ENCODE measurements around the gene C1D. TPM values are rescaled to one million over a fixed set of nuclear protein-coding genes. Genes with fewer than 3 reads are reported as not detected.

C1D gene
- total RNA-seq, 2 experiments from 2014 or later, result 19.1 to 36.3 TPM

DNA sequence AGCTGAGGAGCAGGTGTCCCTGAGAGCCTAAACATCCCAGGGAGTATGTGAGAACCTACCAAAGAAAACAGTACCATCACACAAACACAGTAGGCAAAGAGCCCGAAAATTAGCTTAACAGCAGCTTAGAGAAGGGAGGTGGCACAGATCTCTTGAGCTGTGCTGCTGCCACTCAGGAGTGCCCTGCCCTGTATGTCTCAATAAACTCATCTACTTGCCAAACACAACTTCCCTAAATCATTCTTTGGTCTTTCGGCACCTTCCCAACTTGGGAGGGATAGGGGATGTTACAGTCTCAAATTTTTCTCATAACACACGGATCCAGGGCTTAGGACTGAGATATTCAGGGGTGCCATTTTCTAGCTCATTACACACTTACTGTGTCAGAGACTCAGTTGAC, 45.3 kb upstream of the C1D start:
- Histone ChIP-seq H3K4me1 (ENCODE audit: insufficient read depth, low read length, poor library complexity, severe bottlenecking) (no peaks in the 10 kb centered on the region), H3K36me3 (ENCODE audit: insufficient read depth, low read length) (no peaks in the 10 kb centered on the region), H3K4me3 (ENCODE audit: low read depth, low read length, poor library complexity, severe bottlenecking) (no peak overlapping the region), H3K9me2 (ENCODE audit: insufficient read depth, low read length) (no peaks in the 10 kb centered on the region), H3K9me3 (ENCODE audit: low read length) (peaks cover 17% of the 10 kb centered on the region), H2AFZ (ENCODE audit: low read length) (no peak overlapping the region), H3K4me2 (ENCODE audit: low read length) (no peak overlapping the region), H4K20me1 (ENCODE audit: insufficient read depth, low read length) (no peaks in the 10 kb centered on the region), H3K79me2 (ENCODE audit: insufficient read depth, low read depth, low read length) (no peaks in the 10 kb centered on the region), H3K27ac (ENCODE audit: low read depth, low read length, poor library complexity, severe bottlenecking) (no peak overlapping the region)
- no peak for DNase-seq (ENCODE audit: low spot score)
- TF ChIP-seq EZH2phosphoT487 (IDR thresholded peaks at IDR 0.05; ENCODE audit: borderline replicate concordance, low read depth, low read length), result no peak
- TF ChIP-seq, protein P1, sequence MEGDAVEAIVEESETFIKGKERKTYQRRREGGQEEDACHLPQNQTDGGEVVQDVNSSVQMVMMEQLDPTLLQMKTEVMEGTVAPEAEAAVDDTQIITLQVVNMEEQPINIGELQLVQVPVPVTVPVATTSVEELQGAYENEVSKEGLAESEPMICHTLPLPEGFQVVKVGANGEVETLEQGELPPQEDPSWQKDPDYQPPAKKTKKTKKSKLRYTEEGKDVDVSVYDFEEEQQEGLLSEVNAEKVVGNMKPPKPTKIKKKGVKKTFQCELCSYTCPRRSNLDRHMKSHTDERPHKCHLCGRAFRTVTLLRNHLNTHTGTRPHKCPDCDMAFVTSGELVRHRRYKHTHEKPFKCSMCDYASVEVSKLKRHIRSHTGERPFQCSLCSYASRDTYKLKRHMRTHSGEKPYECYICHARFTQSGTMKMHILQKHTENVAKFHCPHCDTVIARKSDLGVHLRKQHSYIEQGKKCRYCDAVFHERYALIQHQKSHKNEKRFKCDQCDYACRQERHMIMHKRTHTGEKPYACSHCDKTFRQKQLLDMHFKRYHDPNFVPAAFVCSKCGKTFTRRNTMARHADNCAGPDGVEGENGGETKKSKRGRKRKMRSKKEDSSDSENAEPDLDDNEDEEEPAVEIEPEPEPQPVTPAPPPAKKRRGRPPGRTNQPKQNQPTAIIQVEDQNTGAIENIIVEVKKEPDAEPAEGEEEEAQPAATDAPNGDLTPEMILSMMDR (conservative IDR thresholded peaks at IDR 0.05; ENCODE audit: low read length), result no peak
- ChIA-PET POLR2A (interaction anchor here (0.6 to 1.7 kb wide), 4 partner anchors 8 to 184 kb away, joined by 3 to 6 read pairs (median 4); no protein-coding TSS in a partner anchor), CTCF (ENCODE audit: unreplicated experiment) (interaction anchor here (1.4 kb wide), 1 partner anchor 14 kb away, joined by 3 read pairs; no protein-coding TSS in a partner anchor)
- BruUV-seq (replicated peaks), result no TSS peak
- intact Hi-C loops (cut with micrococcal nuclease; ENCODE audit: unreplicated experiment), result no loop called here

DNA sequence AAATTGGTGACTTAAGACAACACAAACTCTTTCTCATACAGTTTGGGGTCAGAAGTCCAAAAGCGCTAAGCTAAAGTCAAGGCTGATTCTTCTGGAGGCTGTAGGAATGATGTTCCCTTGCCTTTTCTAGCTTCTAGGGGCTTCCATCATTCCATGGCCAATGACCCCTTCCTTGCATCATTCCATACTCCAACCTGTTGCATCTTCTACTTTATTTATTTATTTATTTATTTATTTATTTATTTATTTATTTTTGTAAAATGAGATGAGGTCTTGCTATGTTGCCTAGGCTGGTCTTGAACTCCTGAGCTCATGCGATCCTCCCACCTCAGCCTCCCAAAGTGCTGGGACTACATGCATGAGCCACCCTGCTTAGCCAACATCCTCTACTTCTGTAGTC, 44.7 kb upstream of the C1D start:
- intact Hi-C loops (cut with micrococcal nuclease; ENCODE audit: unreplicated experiment), result no loop called here
- Histone ChIP-seq H3K4me3 (ENCODE audit: low read depth, low read length, poor library complexity, severe bottlenecking) (no peak overlapping the region), H3K4me1 (ENCODE audit: insufficient read depth, low read length, poor library complexity, severe bottlenecking) (no peaks in the 10 kb centered on the region), H3K79me2 (ENCODE audit: insufficient read depth, low read depth, low read length) (no peaks in the 10 kb centered on the region), H3K9me3 (ENCODE audit: low read length) (peaks cover 17% of the 10 kb centered on the region), H4K20me1 (ENCODE audit: insufficient read depth, low read length) (no peaks in the 10 kb centered on the region), H2AFZ (ENCODE audit: low read length) (no peak overlapping the region), H3K9me2 (ENCODE audit: insufficient read depth, low read length) (no peaks in the 10 kb centered on the region), H3K36me3 (ENCODE audit: insufficient read depth, low read length) (no peaks in the 10 kb centered on the region), H3K4me2 (ENCODE audit: low read length) (no peak overlapping the region), H3K27ac (ENCODE audit: low read depth, low read length, poor library complexity, severe bottlenecking) (no peak overlapping the region)
- TF ChIP-seq, protein P1 (conservative IDR thresholded peaks at IDR 0.05; ENCODE audit: low read length), result no peak
- no peak for TF ChIP-seq EZH2phosphoT487 (IDR thresholded peaks at IDR 0.05; ENCODE audit: borderline replicate concordance, low read depth, low read length)
- ChIA-PET POLR2A (interaction anchor here (0.6 to 0.8 kb wide), 2 partner anchors 8 to 21 kb away, joined by 3 read pairs; no protein-coding TSS in a partner anchor), CTCF (ENCODE audit: unreplicated experiment) (no interaction called here)
- no TSS peak for BruUV-seq (replicated peaks)
- no peak for DNase-seq (ENCODE audit: low spot score)

- POLR2A ChIA-PET, result no interaction called here
- H3K4me1 ChIP-seq (ENCODE audit: insufficient read depth, low read length, poor library complexity, severe bottlenecking), result peaks cover 10% of the 10 kb centered on the region
- TF ChIP-seq, protein P1 (conservative IDR thresholded peaks at IDR 0.05; ENCODE audit: low read length), result no peak
- no peak for TF ChIP-seq EZH2phosphoT487 (IDR thresholded peaks at IDR 0.05; ENCODE audit: borderline replicate concordance, low read depth, low read length)
- no peak overlapping the region for H3K4me3 ChIP-seq (ENCODE audit: low read depth, low read length, poor library complexity, severe bottlenecking)
- no TSS peak for BruUV-seq (replicated peaks)
- CTCF ChIA-PET (ENCODE audit: unreplicated experiment), result no interaction called here
- no peaks in the 10 kb centered on the region for H3K9me2 ChIP-seq (ENCODE audit: insufficient read depth, low read length)
- H3K79me2 ChIP-seq (ENCODE audit: insufficient read depth, low read depth, low read length), result no peaks in the 10 kb centered on the region
- H4K20me1 ChIP-seq (ENCODE audit: insufficient read depth, low read length), result no peaks in the 10 kb centered on the region
- intact Hi-C loops (cut with micrococcal nuclease; ENCODE audit: unreplicated experiment), result no loop called here
- no peak overlapping the region for H3K27ac ChIP-seq (ENCODE audit: low read depth, low read length, poor library complexity, severe bottlenecking)
- no peak overlapping the region for H3K4me2 ChIP-seq (ENCODE audit: low read length)
- no peak for DNase-seq (ENCODE audit: low spot score)
- H3K36me3 ChIP-seq (ENCODE audit: insufficient read depth, low read length), result no peaks in the 10 kb centered on the region
- H2AFZ ChIP-seq (ENCODE audit: low read length), result no peak overlapping the region
- peaks cover 17% of the 10 kb centered on the region for H3K9me3 ChIP-seq (ENCODE audit: low read length)
Measured at GRCh38 chr2:68104111-68104835, 41.5 kb upstream of the C1D start.

Data from OCI-LY7 (cell line).